ENCODE results near the gene SCFD2. TPM values are rescaled to one million over a fixed set of nuclear protein-coding genes. Genes with fewer than 3 reads are reported as not detected.

The SCFD2 gene
- total RNA-seq, 1 donor from 2014 or later, result 11.0 TPM

DNA sequence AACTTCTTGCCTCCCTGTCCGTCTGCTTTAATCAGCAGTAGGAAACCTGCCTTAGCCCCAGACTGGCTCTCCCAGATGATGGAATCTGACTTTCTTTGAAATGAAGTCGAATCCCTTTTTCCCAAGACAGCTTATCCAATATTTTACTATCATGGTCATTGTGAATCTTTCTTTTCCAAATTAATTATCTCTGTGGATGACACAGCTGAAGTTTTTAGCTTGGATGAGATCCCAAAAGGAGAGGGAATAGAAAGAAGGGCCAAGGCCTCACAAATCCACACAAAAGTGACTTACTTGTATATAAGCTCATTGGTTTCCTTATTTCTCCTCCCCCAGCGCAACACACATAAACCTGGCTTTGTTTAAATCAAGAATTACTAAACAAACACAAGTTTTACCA, 403.1 kb downstream of the SCFD2 start:
- no peak for DNase-seq (ENCODE audit: low read depth)
- Histone ChIP-seq H3K36me3 (ENCODE audit: control insufficient read depth, insufficient read depth, low read length) (no peaks in the 10 kb centered on the region), H3K27me3 (ENCODE audit: control insufficient read depth, insufficient read depth, low read length) (no peaks in the 10 kb centered on the region), H3K4me3 (ENCODE audit: low read depth, low read length) (no peak overlapping the region)
- TF ChIP-seq, protein P1, sequence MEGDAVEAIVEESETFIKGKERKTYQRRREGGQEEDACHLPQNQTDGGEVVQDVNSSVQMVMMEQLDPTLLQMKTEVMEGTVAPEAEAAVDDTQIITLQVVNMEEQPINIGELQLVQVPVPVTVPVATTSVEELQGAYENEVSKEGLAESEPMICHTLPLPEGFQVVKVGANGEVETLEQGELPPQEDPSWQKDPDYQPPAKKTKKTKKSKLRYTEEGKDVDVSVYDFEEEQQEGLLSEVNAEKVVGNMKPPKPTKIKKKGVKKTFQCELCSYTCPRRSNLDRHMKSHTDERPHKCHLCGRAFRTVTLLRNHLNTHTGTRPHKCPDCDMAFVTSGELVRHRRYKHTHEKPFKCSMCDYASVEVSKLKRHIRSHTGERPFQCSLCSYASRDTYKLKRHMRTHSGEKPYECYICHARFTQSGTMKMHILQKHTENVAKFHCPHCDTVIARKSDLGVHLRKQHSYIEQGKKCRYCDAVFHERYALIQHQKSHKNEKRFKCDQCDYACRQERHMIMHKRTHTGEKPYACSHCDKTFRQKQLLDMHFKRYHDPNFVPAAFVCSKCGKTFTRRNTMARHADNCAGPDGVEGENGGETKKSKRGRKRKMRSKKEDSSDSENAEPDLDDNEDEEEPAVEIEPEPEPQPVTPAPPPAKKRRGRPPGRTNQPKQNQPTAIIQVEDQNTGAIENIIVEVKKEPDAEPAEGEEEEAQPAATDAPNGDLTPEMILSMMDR (IDR thresholded peaks at IDR 0.05; ENCODE audit: insufficient read depth, low read length, poor library complexity, severe bottlenecking), result no peak

DNA sequence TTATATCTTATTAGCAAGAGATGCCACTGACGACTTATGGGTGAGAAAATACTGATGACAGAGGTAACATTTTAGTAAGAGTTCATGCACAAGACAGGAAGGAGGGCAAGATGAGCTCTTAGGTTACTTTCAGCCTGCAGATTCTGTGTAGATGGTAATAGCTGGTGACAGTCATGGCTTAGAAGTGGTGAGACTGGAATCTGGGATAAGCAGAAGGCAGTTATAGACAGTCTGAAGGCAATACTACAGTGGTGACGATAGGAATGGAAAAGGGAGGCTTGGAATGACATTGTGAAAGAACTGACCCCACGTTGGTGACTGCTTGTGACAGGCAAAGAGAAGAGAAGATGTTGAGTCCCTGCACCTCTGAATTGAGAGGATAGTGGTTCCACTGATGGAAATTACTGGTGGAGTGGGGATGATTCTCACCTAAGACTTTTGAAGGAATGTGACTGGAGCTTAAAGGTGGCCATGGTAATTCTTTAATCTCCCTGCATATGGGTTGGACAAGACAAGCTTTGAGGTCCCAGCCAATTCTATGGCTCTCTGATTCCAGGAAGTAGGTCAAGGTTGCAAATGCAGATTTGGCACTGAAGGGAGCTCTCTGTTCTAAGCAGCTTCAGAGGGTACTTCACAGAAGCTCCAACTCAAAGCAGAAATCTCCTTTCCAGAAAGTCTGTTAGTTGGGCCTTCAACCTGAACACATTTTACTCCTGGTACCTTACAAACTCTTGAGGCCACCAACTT, 404.0 kb downstream of the SCFD2 start:
- H3K36me3 ChIP-seq (ENCODE audit: control insufficient read depth, insufficient read depth, low read length), result no peaks in the 10 kb centered on the region
- DNase-seq (ENCODE audit: low read depth), result no peak
- TF ChIP-seq, protein P1 (IDR thresholded peaks at IDR 0.05; ENCODE audit: insufficient read depth, low read length, poor library complexity, severe bottlenecking), result no peak
- H3K4me3 ChIP-seq (ENCODE audit: low read depth, low read length), result no peak overlapping the region
- H3K27me3 ChIP-seq (ENCODE audit: control insufficient read depth, insufficient read depth, low read length), result no peaks in the 10 kb centered on the region

DNA sequence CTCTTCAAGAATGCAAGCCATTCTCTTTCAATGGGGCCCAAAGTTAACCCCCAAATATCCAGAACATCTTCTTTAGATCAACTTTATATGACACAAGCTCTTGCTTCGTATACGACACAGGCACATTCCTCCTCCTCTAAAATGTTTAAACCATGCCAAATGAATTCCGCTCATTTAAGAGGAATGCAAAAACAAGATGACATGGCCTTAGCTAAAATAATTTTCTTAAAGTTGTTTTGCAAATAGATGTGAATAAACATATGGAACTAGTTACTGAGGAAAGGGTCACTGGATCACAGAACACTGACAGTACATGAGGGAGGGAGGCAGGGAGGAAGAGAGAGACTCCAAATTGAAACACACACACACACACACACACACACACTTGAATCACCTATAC, 406.3 kb downstream of the SCFD2 start:
- H3K36me3 ChIP-seq (ENCODE audit: control insufficient read depth, insufficient read depth, low read length), result no peaks in the 10 kb centered on the region
- no peak overlapping the region for H3K4me3 ChIP-seq (ENCODE audit: low read depth, low read length)
- no peaks in the 10 kb centered on the region for H3K27me3 ChIP-seq (ENCODE audit: control insufficient read depth, insufficient read depth, low read length)
- TF ChIP-seq, protein P1 (IDR thresholded peaks at IDR 0.05; ENCODE audit: insufficient read depth, low read length, poor library complexity, severe bottlenecking), result no peak
- DNase-seq (ENCODE audit: low read depth), result no peak

DNA sequence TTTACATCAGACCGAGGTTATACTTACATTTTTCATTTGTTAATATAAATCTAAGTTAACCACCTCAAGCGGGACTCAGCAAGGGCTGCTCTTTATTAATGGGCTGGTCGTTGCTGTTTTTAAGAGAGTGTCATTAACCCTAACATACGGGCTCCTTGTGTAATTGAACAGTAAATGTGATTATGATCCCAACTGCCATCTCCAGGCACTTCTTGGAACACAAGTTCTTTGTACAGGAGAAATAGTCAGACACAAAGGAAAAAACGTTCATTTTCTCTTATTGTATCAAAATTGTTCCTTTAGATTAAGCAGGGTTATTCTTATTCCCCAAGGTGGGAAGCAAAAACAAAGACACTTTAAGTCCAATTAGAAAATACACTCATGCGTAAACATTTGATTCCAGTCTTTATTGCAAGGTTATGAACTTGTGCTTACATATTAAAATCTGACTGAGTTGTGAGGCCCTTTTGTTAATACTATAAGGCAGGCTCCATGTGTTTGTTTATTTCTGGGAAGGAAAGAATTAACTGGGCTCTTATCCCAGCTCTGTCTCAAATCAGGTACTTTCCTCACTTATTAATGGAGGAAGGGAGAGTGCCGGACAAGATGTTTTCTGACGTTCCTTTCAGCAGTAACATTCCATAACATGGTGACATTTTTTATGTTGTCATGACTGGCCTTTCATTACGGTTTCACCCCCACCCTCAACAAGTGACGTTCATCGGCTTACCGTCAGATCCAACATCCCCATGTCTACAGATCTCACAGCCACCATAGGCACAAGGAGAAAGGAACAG, 407.8 kb downstream of the SCFD2 start:
- Histone ChIP-seq H3K36me3 (ENCODE audit: control insufficient read depth, insufficient read depth, low read length) (no peaks in the 10 kb centered on the region), H3K4me3 (ENCODE audit: low read depth, low read length) (no peak overlapping the region), H3K27me3 (ENCODE audit: control insufficient read depth, insufficient read depth, low read length) (no peaks in the 10 kb centered on the region)
- TF ChIP-seq, protein P1 (IDR thresholded peaks at IDR 0.05; ENCODE audit: insufficient read depth, low read length, poor library complexity, severe bottlenecking), result no peak
- DNase-seq (ENCODE audit: low read depth), result no peak

DNA sequence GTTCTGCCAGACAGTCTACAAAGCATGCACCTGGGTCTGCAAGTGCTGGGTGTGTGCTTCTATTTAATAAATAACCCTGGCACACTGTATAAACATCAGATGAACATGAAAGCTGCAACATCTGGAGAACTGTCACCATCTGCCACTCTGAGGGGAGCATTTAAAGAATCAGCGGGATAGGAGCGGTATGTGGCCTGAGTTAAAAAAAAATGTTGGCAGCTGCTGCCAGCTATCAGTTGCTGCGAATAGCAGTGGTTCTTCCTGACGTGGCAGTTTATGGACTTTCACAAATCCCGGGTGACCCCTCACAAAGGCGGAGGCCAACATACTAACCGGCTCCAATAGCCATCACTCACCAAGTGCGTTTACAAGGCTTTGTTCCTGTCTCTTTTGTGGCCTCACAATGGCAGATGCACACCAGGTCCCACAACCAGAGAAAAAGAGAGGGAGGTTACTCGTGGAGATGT, 408.6 kb downstream of the SCFD2 start:
- DNase-seq (ENCODE audit: low read depth), result no peak
- Histone ChIP-seq H3K4me3 (ENCODE audit: low read depth, low read length) (no peak overlapping the region), H3K27me3 (ENCODE audit: control insufficient read depth, insufficient read depth, low read length) (no peaks in the 10 kb centered on the region), H3K36me3 (ENCODE audit: control insufficient read depth, insufficient read depth, low read length) (no peaks in the 10 kb centered on the region)
- TF ChIP-seq, protein P1 (IDR thresholded peaks at IDR 0.05; ENCODE audit: insufficient read depth, low read length, poor library complexity, severe bottlenecking), result no peak
